KMS-11 (cell line): ENCODE data around the gene TNFRSF6B.

Source experiments
- H2AFZ ChIP-seq: fragments of 200-600 bp; sonication (generic); 2 replicates; pipeline ENCODE4 v1.6.1; 2016; ENCODE audit warnings: antibody characterized with exemption, mixed run types, low read depth
- H3K27ac ChIP-seq: fragments of 200-600 bp; sonication (generic); 2 replicates; pipeline ENCODE4 v1.6.1; 2016; ENCODE audit warnings: mild to moderate bottlenecking, mixed run types
- H3K27me3 ChIP-seq: fragments of 200-600 bp; sonication (generic); 2 replicates; pipeline ENCODE4 v1.6.1; 2017; ENCODE audit warnings: mild to moderate bottlenecking, low read depth, mixed run types, moderate library complexity; ENCODE audit not compliant: insufficient read depth
- H3K36me3 ChIP-seq: fragments of 200-600 bp; sonication (generic); 2 replicates; pipeline ENCODE4 v1.6.1; 2017; ENCODE audit warnings: mild to moderate bottlenecking, mixed run types; ENCODE audit not compliant: insufficient read depth
- H3K4me1 ChIP-seq: fragments of 200-600 bp; sonication (generic); 2 replicates; pipeline ENCODE4 v1.6.1; 2016; ENCODE audit warnings: mild to moderate bottlenecking, low read depth, mixed run types; ENCODE audit not compliant: poor library complexity, severe bottlenecking
- H3K4me2 ChIP-seq: fragments of 200-600 bp; sonication (generic); 2 replicates; pipeline ENCODE4 v1.7.0; 2016; ENCODE audit warnings: mild to moderate bottlenecking, mixed run types
- H3K4me3 ChIP-seq: fragments of 200-600 bp; sonication (generic); IDR thresholded peaks from 2 replicates; pipeline ENCODE4 v1.6.1; 2017; ENCODE audit warnings: low read depth, low read length, mixed read lengths; ENCODE audit not compliant: insufficient read depth
- H3K79me2 ChIP-seq: fragments of 200-600 bp; sonication (generic); 2 replicates; pipeline ENCODE4 v1.6.1; 2016; ENCODE audit warnings: low read depth, mixed run types; ENCODE audit not compliant: insufficient read depth
- H3K9ac ChIP-seq: fragments of 200-600 bp; sonication (generic); 2 replicates; pipeline ENCODE4 v1.6.1; 2016; ENCODE audit warnings: mild to moderate bottlenecking, mixed run types
- H4K20me1 ChIP-seq: fragments of 200-600 bp; sonication (generic); 2 replicates; pipeline ENCODE4 v1.6.1; 2016; ENCODE audit warnings: mild to moderate bottlenecking, mixed run types; ENCODE audit not compliant: insufficient read depth
- CTCF ChIP-seq: fragments of 200-600 bp; sonication (generic); conservative IDR thresholded peaks from 2 replicates; pipeline ENCODE4 v1.6.1; 2017; ENCODE audit warnings: low read depth, mild to moderate bottlenecking, antibody characterized with exemption, low read length, moderate library complexity, mixed read lengths

Gene TNFRSF6B

GRCh38 chr20:63690003-63690897 is 6.2 kb upstream of the TNFRSF6B start:
- H3K9ac ChIP-seq = no peak overlapping the region
- H4K20me1 ChIP-seq = no peaks in the 10 kb centered on the region
- H3K27me3 ChIP-seq = no peaks in the 10 kb centered on the region; the same call in 1 of the 2 replicates
- H3K27ac ChIP-seq = no peak overlapping the region
- H3K4me2 ChIP-seq = no peak overlapping the region
- H3K36me3 ChIP-seq = no peaks in the 10 kb centered on the region
- H3K4me1 ChIP-seq = no peaks in the 10 kb centered on the region
- H3K4me3 ChIP-seq = no peak overlapping the region
- no peak for TF ChIP-seq CTCF
- H2AFZ ChIP-seq = no peak overlapping the region
- H3K79me2 ChIP-seq = no peaks in the 10 kb centered on the region

GRCh38 chr20:63690898-63691710 is 5.3 kb upstream of the TNFRSF6B start:
- no peaks in the 10 kb centered on the region; the same call in 1 of the 2 replicates for H3K27me3 ChIP-seq
- TF ChIP-seq CTCF = no peak
- H4K20me1 ChIP-seq = no peaks in the 10 kb centered on the region
- H3K9ac ChIP-seq = no peak overlapping the region
- no peak overlapping the region for H3K27ac ChIP-seq
- no peaks in the 10 kb centered on the region for H3K4me1 ChIP-seq
- no peak overlapping the region for H3K4me2 ChIP-seq
- no peaks in the 10 kb centered on the region for H3K79me2 ChIP-seq
- H3K36me3 ChIP-seq = no peaks in the 10 kb centered on the region
- H2AFZ ChIP-seq = no peak overlapping the region
- H3K4me3 ChIP-seq = no peak overlapping the region

- no peak overlapping the region for H3K4me3 ChIP-seq
- H3K9ac ChIP-seq = no peak overlapping the region
- no peak overlapping the region for H2AFZ ChIP-seq
- H3K4me1 ChIP-seq = no peaks in the 10 kb centered on the region
- H3K27ac ChIP-seq = no peak overlapping the region
- TF ChIP-seq CTCF = no peak
- no peaks in the 10 kb centered on the region for H4K20me1 ChIP-seq
- no peaks in the 10 kb centered on the region for H3K36me3 ChIP-seq
- H3K79me2 ChIP-seq = no peaks in the 10 kb centered on the region
- H3K27me3 ChIP-seq = no peaks in the 10 kb centered on the region; the same call in 1 of the 2 replicates
- no peak overlapping the region for H3K4me2 ChIP-seq
Observed at GRCh38 chr20:63691711-63692435, 4.6 kb upstream of the TNFRSF6B start.

GRCh38 chr20:63692436-63693082 is 3.9 kb upstream of the TNFRSF6B start:
- TF ChIP-seq CTCF = no peak
- H3K79me2 ChIP-seq = no peaks in the 10 kb centered on the region
- H3K4me2 ChIP-seq = no peak overlapping the region
- H3K27ac ChIP-seq = no peak overlapping the region
- no peak overlapping the region for H3K9ac ChIP-seq
- no peak overlapping the region for H3K4me3 ChIP-seq
- H3K4me1 ChIP-seq = no peaks in the 10 kb centered on the region
- H3K36me3 ChIP-seq = no peaks in the 10 kb centered on the region
- H3K27me3 ChIP-seq = no peaks in the 10 kb centered on the region; the same call in 1 of the 2 replicates
- no peaks in the 10 kb centered on the region for H4K20me1 ChIP-seq
- no peak overlapping the region for H2AFZ ChIP-seq
